ENCODE data around the gene BLTP1. TPM values are rescaled to one million over a fixed set of nuclear protein-coding genes. Genes with fewer than 3 reads are reported as not detected.

Gene BLTP1
- total and polyA plus RNA-seq, 9 of the 15 experiments (the other 6 are each of a cell fraction or from before 2014, with no cell fraction given), result 2.8 to 26.0 (median 13.1) TPM

Other genes with a start within 250 kb of the BLTP1 start
- gene TRPC3, start 200.3 kb upstream of the BLTP1 start, total RNA-seq (2014; rRNA removed), result 0.24 and 0.27 TPM in 2 replicates
- 0.07 and 0.19 TPM in 2 replicates for gene TRPC3, start 200.3 kb upstream of the BLTP1 start, total RNA-seq (2014; rRNA removed; fragmentation: Illumina TruSeq; extraction: Trizol)
- gene TRPC3, start 200.3 kb upstream of the BLTP1 start, total RNA-seq (2015; rRNA removed; fragmentation: Illumina TruSeq; extraction: Trizol), result 0.11 TPM in 1 of 2 replicates, not detected in the other
- 0.13 and 0.20 TPM in 2 replicates for gene TRPC3, start 200.3 kb upstream of the BLTP1 start, total RNA-seq (2021)
- 0.16 and 0.17 TPM in 2 replicates for gene TRPC3, start 200.3 kb upstream of the BLTP1 start, polyA plus RNA-seq (2011; rRNA removed)
- 0.18 TPM in 2 replicates for gene TRPC3, start 200.3 kb upstream of the BLTP1 start, polyA plus RNA-seq (2014; fragmentation: Illumina TruSeq; extraction: Trizol)
- under 1 TPM; 0.01 TPM for gene TRPC3, start 200.3 kb upstream of the BLTP1 start, polyA plus RNA-seq (2014; fragmentation: Nextera tagmentation; extraction: Ambion mirVana)
- 0.04 and 0.09 TPM in 2 replicates for gene TRPC3, start 200.3 kb upstream of the BLTP1 start, polyA plus RNA-seq (2014; rRNA removed)
- gene ADAD1, start 226.7 kb downstream of the BLTP1 start, total RNA-seq (2014; rRNA removed), result not detected in 2 replicates
- not detected in 2 replicates for gene ADAD1, start 226.7 kb downstream of the BLTP1 start, total RNA-seq (2014; rRNA removed; fragmentation: Illumina TruSeq; extraction: Trizol)
- not detected in 2 replicates for gene ADAD1, start 226.7 kb downstream of the BLTP1 start, total RNA-seq (2015; rRNA removed; fragmentation: Illumina TruSeq; extraction: Trizol)
- not detected in 2 replicates for gene ADAD1, start 226.7 kb downstream of the BLTP1 start, total RNA-seq (2021)
- not detected in 2 replicates for gene ADAD1, start 226.7 kb downstream of the BLTP1 start, polyA plus RNA-seq (2011; rRNA removed)
- gene ADAD1, start 226.7 kb downstream of the BLTP1 start, polyA plus RNA-seq (2014; fragmentation: Illumina TruSeq; extraction: Trizol), result not detected in 2 replicates
- not detected for gene ADAD1, start 226.7 kb downstream of the BLTP1 start, polyA plus RNA-seq (2014; fragmentation: Nextera tagmentation; extraction: Ambion mirVana)
- gene ADAD1, start 226.7 kb downstream of the BLTP1 start, polyA plus RNA-seq (2014; rRNA removed), result not detected in 2 replicates

Measured in K562 (cell line).